ENCODE results near the gene SLC41A3. TPM values are rescaled to one million over a fixed set of nuclear protein-coding genes. Genes with fewer than 3 reads are reported as not detected.
A peak's percentile ranks its signal among the peaks of the same experiment; 100 is the strongest.
"Not testable (repeated sequence)": the region's sequence is repeated elsewhere in the genome, so short reads cannot be mapped to it uniquely, and the experiment has no call there.

The SLC41A3 gene
- total and polyA plus RNA-seq, 2 of the 8 experiments (the other 6 are each of a cell fraction or from before 2014, with no cell fraction given) = 30.2 to 56.4 TPM

DNA sequence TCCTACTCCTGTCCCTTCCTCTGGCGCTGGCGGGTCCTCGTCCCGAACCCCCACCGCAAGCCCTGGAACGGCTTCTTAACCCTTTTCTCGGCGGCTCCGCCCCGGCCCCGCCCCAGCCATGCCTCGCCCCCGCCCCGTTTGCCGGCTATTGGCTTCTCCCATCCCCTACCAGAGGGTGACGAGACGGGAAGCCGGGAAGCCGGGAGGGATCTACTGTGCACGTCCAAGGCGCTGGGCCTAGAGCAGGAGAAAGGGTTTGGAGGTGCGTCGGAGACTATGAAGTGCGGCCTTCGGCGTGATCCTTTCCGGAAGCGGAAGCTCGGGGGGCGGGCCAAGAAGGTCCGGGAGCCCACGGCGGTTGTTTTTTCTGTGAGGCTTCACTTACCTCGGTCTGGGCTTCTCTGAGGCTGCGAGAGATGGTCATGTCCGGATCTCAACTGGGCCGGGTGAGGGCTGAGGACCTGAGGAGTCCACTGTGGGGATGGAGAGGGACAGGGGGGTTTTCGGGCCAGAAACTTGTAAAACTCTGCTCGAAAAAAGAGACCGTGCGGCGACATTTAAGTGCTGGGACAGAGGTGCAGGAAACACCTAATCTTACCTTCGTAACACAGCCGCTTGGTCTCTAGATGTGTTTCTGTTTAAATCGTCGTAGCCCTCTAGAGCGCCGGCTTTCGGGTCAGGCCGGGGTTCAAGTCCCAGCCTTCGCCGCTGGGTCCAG is 93.5 kb downstream of the SLC41A3 start (continued):
- no peak for TF ChIP-seq RXRA (IDR thresholded peaks at IDR 0.05; ENCODE audit: insufficient read depth, low read depth, low read length)
- TF ChIP-seq PHF8 (conservative IDR thresholded peaks at IDR 0.05; ENCODE audit: low read depth, low read length) = peak; percentile 63
- no peak for TF ChIP-seq CEBPB (IDR thresholded peaks at IDR 0.05; ENCODE audit: low read depth, low read length)
- peak; percentile 63 for TF ChIP-seq POLR2AphosphoS5 (IDR thresholded peaks at IDR 0.05; ENCODE audit: low read depth, low read length)
- peak; percentile 68 for TF ChIP-seq TAF1 (IDR thresholded peaks at IDR 0.05; ENCODE audit: low read depth, low read length)

DNA sequence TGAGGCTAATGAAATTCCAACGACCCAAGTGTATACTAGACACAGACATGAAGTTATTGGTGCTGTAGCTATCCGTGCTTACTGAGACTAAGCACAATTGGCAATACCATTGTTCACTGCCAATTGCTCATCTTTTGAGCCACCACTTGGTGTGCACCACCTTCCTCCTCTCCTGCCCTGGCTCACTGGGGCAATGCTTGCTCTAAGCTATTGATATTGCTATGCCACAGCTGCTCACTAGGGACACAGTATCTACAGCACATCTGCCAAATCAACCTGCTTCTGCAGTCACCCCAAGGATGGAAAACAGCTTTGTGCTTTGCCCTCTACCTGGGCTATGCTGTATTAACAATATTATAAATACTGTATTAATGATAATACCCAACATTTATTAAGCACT is 99.0 kb downstream of the SLC41A3 start:
- H3K79me1 ChIP-seq (ENCODE audit: low read depth, low read length); H3K27ac ChIP-seq (ENCODE audit: low read depth, low read length); H3K27me3 ChIP-seq (replicated peaks in 1 of 4; ENCODE audit: control insufficient read depth in 3 of 4, extremely low read depth in 1 of 4, insufficient read depth in 3 of 4, low read length in 3 of 4): not testable (repeated sequence)

More for the DNA sequence above, 99.0 kb downstream of the SLC41A3 start:
- H4K91ac ChIP-seq (replicated peaks; ENCODE audit: insufficient read length, low read length); H3K4me2 ChIP-seq (ENCODE audit: insufficient read depth in 1 of 2, low read depth in 2 of 2, low read length in 2 of 2); H3K4me1 ChIP-seq (replicated peaks in 1 of 4; ENCODE audit: control insufficient read depth in 3 of 4, insufficient read depth in 4 of 4, low read length in 3 of 4); H4K20me1 ChIP-seq (replicated peaks in 1 of 2; ENCODE audit: control insufficient read depth in 1 of 2, insufficient read depth in 2 of 2, low read length in 2 of 2); H3K14ac ChIP-seq (ENCODE audit: insufficient read length); H2AFZ ChIP-seq (ENCODE audit: low read length); H3K9ac ChIP-seq (replicated peaks in 1 of 4; ENCODE audit: extremely low read depth in 1 of 4, low read depth in 3 of 4, low read length in 3 of 4); DNase-seq (ENCODE audit: low read depth in 1 of 2, low spot score in 2 of 2); H3K23ac ChIP-seq (ENCODE audit: insufficient read length); H3K56ac ChIP-seq (replicated peaks; ENCODE audit: insufficient read length, low read depth, low read length); H3K4ac ChIP-seq (replicated peaks; ENCODE audit: insufficient read length, low read depth, low read length); H3K4me3 ChIP-seq (ENCODE audit: extremely low read depth in 1 of 4, insufficient read depth in 2 of 4, low read depth in 3 of 4, low read length in 4 of 4); H2BK12ac ChIP-seq (ENCODE audit: low read depth, low read length); H4K8ac ChIP-seq (ENCODE audit: extremely low read depth, insufficient read depth, low read length); H3K23me2 ChIP-seq (ENCODE audit: low read depth, low read length); H3K9me3 ChIP-seq (ENCODE audit: insufficient read depth in 2 of 2, low read depth in 1 of 2, low read length in 1 of 2); H2AK5ac ChIP-seq (ENCODE audit: low read depth, low read length); H2BK120ac ChIP-seq (replicated peaks; ENCODE audit: low read depth, low read length); H2BK20ac ChIP-seq (ENCODE audit: low read length); H2BK5ac ChIP-seq (ENCODE audit: low read depth, low read length); H3K79me2 ChIP-seq (ENCODE audit: control insufficient read depth in 1 of 2, insufficient read depth in 2 of 2, low read length in 2 of 2); H2BK15ac ChIP-seq (ENCODE audit: low read length); POLR2A ChIA-PET (ENCODE audit: partially characterized antibody); H4K5ac ChIP-seq (ENCODE audit: insufficient read length, low read depth, low read length); H3K18ac ChIP-seq (ENCODE audit: extremely low read depth, low read length); H3K36me3 ChIP-seq (ENCODE audit: control insufficient read depth in 2 of 4, insufficient read depth in 4 of 4, low read length in 3 of 4): not testable (repeated sequence)
- WGBS, 2 experiments (ENCODE audit: extremely low coverage in 1 of 2, insufficient coverage in 1 of 2, insufficient read length in 1 of 2, insufficient replicate concordance in 2 of 2, low coverage in 1 of 2, low lambda C conversion rate in 2 of 2, missing lambda C conversion rate in 1 of 2) = 96% methylated on average over 2 of the region's 2 CpGs; no CpG with 5 or more reads in 1 of the 2 experiments
- peak; percentile 99 for FAIRE-seq
- CTCF ChIA-PET (ENCODE audit: partially characterized antibody) = interaction anchor here (0.8 kb wide), 1 partner anchor 172 kb away, joined by 3 read pairs; no protein-coding TSS in a partner anchor
